PC-9 (cell line): ENCODE measurements around the gene TBC1D5. TPM values are rescaled to one million over a fixed set of nuclear protein-coding genes. Genes with fewer than 3 reads are reported as not detected.

Experiments
- BruUV-seq: library from RNA; stranded (reverse); fragments of 400-500 nt; replicated peaks from 2 replicates; lab custom pipeline; 2021; lab: Mats Ljungman, UMichigan
- CTCF ChIA-PET: fragments of 300-600 bp; sonication (Branson Sonifier 250); formaldehyde crosslinking; loops from one replicate; lab custom pipeline; 2022; ENCODE audit warnings: antibody characterized with exemption; lab: Charles Lee
- POLR2A ChIA-PET: fragments of 300-600 bp; sonication (Branson Sonifier 250); formaldehyde crosslinking; loops from one replicate; lab custom pipeline; 2022; ENCODE audit warnings: antibody characterized with exemption; ENCODE audit not compliant: unreplicated experiment; lab: Charles Lee
- DNase-seq, 2 experiments: peaks; one replicate each; pipeline versions ENCODE4 v3.0.0 to v3.0.0-alpha.2; 2015 to 2022; ENCODE audit warnings: mixed read lengths in 1 of 2
- H2AFZ ChIP-seq: fragments of 200-600 bp; sonication (generic); 2 replicates; pipeline ENCODE4 v1.8.1; 2017; ENCODE audit warnings: antibody characterized with exemption
- H3F3A ChIP-seq: fragments of 200-600 bp; sonication (generic); 2 replicates; pipeline ENCODE4 v1.8.1; 2017; ENCODE audit warnings: antibody characterized with exemption, mild to moderate bottlenecking, low read depth; ENCODE audit not compliant: insufficient read depth
- H3K27ac ChIP-seq: fragments of 200-600 bp; sonication (generic); 2 replicates; pipeline ENCODE4 v1.6.1; 2016; ENCODE audit warnings: mixed run types
- H3K27me3 ChIP-seq: fragments of 200-600 bp; sonication (generic); 2 replicates; pipeline ENCODE4 v1.6.1; 2016; ENCODE audit warnings: low read depth, mixed run types; ENCODE audit not compliant: insufficient read depth
- H3K36me3 ChIP-seq: fragments of 200-600 bp; sonication (generic); 2 replicates; pipeline ENCODE4 v1.6.1; 2016; ENCODE audit warnings: low read depth, mixed run types
- H3K4me1 ChIP-seq: fragments of 200-600 bp; sonication (generic); replicated peaks from 2 replicates; pipeline ENCODE4 v1.6.1; 2016; ENCODE audit warnings: mixed run types; ENCODE audit not compliant: insufficient read depth
- H3K4me2 ChIP-seq: fragments of 200-600 bp; sonication (generic); 2 replicates; pipeline ENCODE4 v1.6.1; 2017; ENCODE audit warnings: mixed run types
- H3K4me3 ChIP-seq: fragments of 200-600 bp; sonication (generic); 2 replicates; pipeline ENCODE4 v1.6.1; 2016; ENCODE audit warnings: mixed run types
- H3K79me2 ChIP-seq: fragments of 200-600 bp; sonication (generic); 2 replicates; pipeline ENCODE4 v1.6.1; 2017; ENCODE audit warnings: low read depth, mixed run types
- H3K9me2 ChIP-seq: fragments of 200-600 bp; sonication (generic); 2 replicates; pipeline ENCODE4 v1.8.1; 2017; ENCODE audit warnings: mild to moderate bottlenecking; ENCODE audit not compliant: insufficient read depth
- H3K9me3 ChIP-seq: fragments of 200-600 bp; sonication (generic); 2 replicates; pipeline ENCODE4 v1.8.1; 2016; ENCODE audit warnings: low read depth; ENCODE audit not compliant: insufficient read depth
- H4K20me1 ChIP-seq: fragments of 200-600 bp; sonication (generic); 2 replicates; pipeline ENCODE4 v1.8.1; 2017; ENCODE audit not compliant: insufficient read depth
- EZH2 ChIP-seq: fragments of 200-600 bp; sonication (generic); IDR thresholded peaks from 2 replicates; pipeline ENCODE4 v1.8.0; 2017; ENCODE audit warnings: antibody characterized with exemption, low read depth
- intact Hi-C: fragments of 100-400 bp; cut with micrococcal nuclease; formaldehyde crosslinking; loops from one replicate; pipeline ENCODE4 v1.10.0; 2022; ENCODE audit not compliant: unreplicated experiment
- total RNA-seq: library from RNA; stranded (reverse); gene quantifications from 2 replicates; pipeline ENCODE4 v1.2.3, GENCODE V29; 2021
- TF ChIP-seq, protein P1 (sequence below): fragments of 200-600 bp; sonication (generic); conservative IDR thresholded peaks from 2 replicates; pipeline ENCODE4 v1.6.1; 2017; ENCODE audit warnings: mixed run types, antibody characterized with exemption, mild to moderate bottlenecking, moderate library complexity

TBC1D5 gene
- total RNA-seq, 1 experiment from 2014 or later: 54.0 TPM

DNA sequence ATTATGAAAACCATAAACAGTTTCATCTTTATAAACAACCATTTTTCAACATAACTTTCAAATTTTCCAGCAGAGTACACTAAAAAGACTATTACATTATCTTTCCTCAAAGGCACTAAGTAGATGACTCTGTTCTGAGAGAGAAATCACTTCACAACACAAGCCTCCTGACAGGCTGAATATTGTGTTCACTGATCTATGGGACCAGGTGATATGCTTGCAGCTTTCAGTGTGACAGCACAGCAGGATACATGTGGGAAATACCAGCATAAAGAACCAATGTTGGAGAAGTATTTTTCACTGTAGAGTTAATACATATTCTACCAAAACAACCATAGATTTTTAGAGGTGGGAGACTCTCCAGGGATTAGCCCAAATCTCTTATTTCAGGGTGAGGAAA, 507.1 kb downstream of the TBC1D5 start:
- H3F3A ChIP-seq: peaks cover 5% of the 10 kb centered on the region; the same call in 1 of the 2 replicates
- no peak overlapping the region for H3K27ac ChIP-seq
- no peaks in the 10 kb centered on the region for H3K9me3 ChIP-seq
- H3K27me3 ChIP-seq: no peaks in the 10 kb centered on the region
- no peaks in the 10 kb centered on the region for H4K20me1 ChIP-seq
- no peak overlapping the region for H2AFZ ChIP-seq
- H3K4me2 ChIP-seq: no peak overlapping the region
- BruUV-seq: no TSS peak
- no peak for TF ChIP-seq EZH2
- TF ChIP-seq, protein P1, sequence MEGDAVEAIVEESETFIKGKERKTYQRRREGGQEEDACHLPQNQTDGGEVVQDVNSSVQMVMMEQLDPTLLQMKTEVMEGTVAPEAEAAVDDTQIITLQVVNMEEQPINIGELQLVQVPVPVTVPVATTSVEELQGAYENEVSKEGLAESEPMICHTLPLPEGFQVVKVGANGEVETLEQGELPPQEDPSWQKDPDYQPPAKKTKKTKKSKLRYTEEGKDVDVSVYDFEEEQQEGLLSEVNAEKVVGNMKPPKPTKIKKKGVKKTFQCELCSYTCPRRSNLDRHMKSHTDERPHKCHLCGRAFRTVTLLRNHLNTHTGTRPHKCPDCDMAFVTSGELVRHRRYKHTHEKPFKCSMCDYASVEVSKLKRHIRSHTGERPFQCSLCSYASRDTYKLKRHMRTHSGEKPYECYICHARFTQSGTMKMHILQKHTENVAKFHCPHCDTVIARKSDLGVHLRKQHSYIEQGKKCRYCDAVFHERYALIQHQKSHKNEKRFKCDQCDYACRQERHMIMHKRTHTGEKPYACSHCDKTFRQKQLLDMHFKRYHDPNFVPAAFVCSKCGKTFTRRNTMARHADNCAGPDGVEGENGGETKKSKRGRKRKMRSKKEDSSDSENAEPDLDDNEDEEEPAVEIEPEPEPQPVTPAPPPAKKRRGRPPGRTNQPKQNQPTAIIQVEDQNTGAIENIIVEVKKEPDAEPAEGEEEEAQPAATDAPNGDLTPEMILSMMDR: no peak
- H3K4me3 ChIP-seq: no peak overlapping the region
- H3K79me2 ChIP-seq: no peaks in the 10 kb centered on the region
- no peaks in the 10 kb centered on the region for H3K9me2 ChIP-seq
- ChIA-PET CTCF (no interaction called here), POLR2A (no interaction called here)
- intact Hi-C loops: loop anchor here (10.0 kb wide), 1 partner anchor 201 kb away; no protein-coding TSS in a partner anchor
- H3K4me1 ChIP-seq: peaks cover 17% of the 10 kb centered on the region
- no peaks in the 10 kb centered on the region for H3K36me3 ChIP-seq
- no peak for DNase-seq

DNA sequence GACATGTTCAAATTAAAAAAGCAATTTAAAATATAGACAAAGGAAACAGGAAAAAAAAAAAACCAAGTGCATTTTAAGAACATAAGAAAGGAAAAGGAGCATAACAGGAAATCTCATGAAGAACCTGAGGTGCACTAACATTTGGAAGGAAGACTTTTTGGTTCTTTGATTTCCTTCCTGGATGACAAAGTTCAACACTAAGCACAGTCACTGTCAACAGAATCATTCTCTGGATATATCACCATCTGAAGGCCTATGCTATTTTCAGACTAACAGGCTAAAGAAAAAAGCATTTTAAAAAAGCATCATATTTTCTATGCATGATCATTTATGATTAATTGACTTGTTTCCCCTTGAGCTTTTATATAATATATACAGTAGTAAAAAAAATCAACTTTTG, 508.0 kb downstream of the TBC1D5 start:
- no peak overlapping the region for H3K4me2 ChIP-seq
- H3K9me3 ChIP-seq: no peaks in the 10 kb centered on the region
- no peaks in the 10 kb centered on the region for H3K36me3 ChIP-seq
- no TSS peak for BruUV-seq
- ChIA-PET CTCF (no interaction called here), POLR2A (no interaction called here)
- no peaks in the 10 kb centered on the region for H3K79me2 ChIP-seq
- no peaks in the 10 kb centered on the region for H3K27me3 ChIP-seq
- H4K20me1 ChIP-seq: no peaks in the 10 kb centered on the region
- H3K9me2 ChIP-seq: no peaks in the 10 kb centered on the region
- H3K27ac ChIP-seq: no peak overlapping the region
- H2AFZ ChIP-seq: no peak overlapping the region
- peaks cover 17% of the 10 kb centered on the region for H3K4me1 ChIP-seq
- TF ChIP-seq, protein P1: no peak
- no peak for TF ChIP-seq EZH2
- peaks cover 5% of the 10 kb centered on the region; the same call in 1 of the 2 replicates for H3F3A ChIP-seq
- intact Hi-C loops: loop anchor here (5.0 to 10.0 kb wide), 2 partner anchors 200 to 942 kb away; no protein-coding TSS in a partner anchor
- no peak for DNase-seq
- no peak overlapping the region for H3K4me3 ChIP-seq

DNA sequence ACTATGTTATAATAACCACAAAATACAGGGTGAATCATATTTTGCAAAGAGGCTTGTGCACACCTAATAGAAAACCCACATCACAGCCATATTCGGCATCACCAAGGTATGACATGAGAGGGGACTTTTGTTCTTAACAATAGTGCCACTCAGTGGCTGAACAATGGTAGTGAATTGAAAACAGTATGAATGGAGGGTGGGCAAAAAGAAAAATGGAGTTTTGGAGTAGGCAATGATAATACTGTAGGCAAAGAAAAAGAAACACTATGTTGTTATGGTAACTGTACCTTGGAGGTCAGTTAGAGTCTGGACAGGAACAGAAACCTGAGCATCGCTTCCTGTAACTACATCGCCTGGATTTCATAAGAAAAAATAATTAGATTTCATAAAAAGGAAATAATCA, 509.0 kb downstream of the TBC1D5 start:
- Histone ChIP-seq H3K4me2 (no peak overlapping the region), H3K79me2 (no peaks in the 10 kb centered on the region), H3K9me2 (no peaks in the 10 kb centered on the region), H3K9me3 (no peaks in the 10 kb centered on the region), H3F3A (peaks cover 5% of the 10 kb centered on the region; the same call in 1 of the 2 replicates), H2AFZ (no peak overlapping the region), H3K4me3 (no peak overlapping the region), H3K27ac (no peak overlapping the region), H4K20me1 (no peaks in the 10 kb centered on the region), H3K4me1 (peaks cover 14% of the 10 kb centered on the region), H3K27me3 (no peaks in the 10 kb centered on the region), H3K36me3 (no peaks in the 10 kb centered on the region)
- POLR2A ChIA-PET: no interaction called here
- CTCF ChIA-PET: no interaction called here
- TF ChIP-seq, protein P1: peak; percentile 89
- no peak for TF ChIP-seq EZH2
- no TSS peak for BruUV-seq
- intact Hi-C loops: loop anchor here (1.0 to 10.0 kb wide), 3 partner anchors 199 to 941 kb away; no protein-coding TSS in a partner anchor
- peak; percentile 6 to 69 for DNase-seq
